GM21423 (cell line): ENCODE results near the gene ACTN4.
"Not testable (repeated sequence)": the region's sequence is repeated elsewhere in the genome, so short reads cannot be mapped to it uniquely, and the experiment has no call there.

Experiments
- ATAC-seq: cut with Tn5 transposase; IDR thresholded peaks from one replicate; pipeline ENCODE4 v1.9.1; 2021; ENCODE audit warnings: mild to moderate bottlenecking, moderate library complexity; ENCODE audit not compliant: unreplicated experiment

ACTN4 gene

DNA sequence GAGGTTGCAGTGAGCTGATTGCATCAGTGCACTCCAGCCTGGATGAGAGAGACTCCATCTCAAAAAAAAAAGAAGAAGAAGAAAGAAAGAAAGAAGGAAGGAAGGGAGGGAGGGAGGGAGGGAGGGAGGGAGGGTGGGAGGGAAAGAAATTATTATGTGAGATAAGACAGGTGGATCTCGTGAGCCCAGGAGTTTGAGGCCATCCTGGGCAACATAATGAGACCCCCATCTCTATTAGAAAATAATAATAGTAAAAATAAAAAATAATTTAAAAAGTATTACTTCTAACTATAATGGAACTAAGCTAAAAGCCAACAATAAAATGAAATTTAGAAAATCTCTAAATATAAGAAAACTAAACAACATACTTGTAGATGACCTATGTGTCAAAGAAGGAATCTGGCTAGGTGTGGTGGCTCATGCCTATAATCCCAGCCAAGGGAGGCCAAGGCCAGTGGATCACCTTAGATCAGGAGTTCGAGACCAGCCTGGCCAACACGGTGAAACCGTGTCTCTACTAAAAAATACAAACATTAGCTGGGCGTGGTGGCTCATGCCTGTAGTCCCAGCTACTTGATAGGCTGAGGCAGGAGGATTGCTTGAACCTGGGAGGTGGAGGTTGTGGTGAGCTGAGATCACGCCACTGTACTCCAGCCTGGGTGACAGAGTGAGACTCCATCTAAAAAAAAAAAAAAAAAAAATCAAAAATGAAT, 113.5 kb downstream of the ACTN4 start:
- ATAC-seq = not testable (repeated sequence)

DNA sequence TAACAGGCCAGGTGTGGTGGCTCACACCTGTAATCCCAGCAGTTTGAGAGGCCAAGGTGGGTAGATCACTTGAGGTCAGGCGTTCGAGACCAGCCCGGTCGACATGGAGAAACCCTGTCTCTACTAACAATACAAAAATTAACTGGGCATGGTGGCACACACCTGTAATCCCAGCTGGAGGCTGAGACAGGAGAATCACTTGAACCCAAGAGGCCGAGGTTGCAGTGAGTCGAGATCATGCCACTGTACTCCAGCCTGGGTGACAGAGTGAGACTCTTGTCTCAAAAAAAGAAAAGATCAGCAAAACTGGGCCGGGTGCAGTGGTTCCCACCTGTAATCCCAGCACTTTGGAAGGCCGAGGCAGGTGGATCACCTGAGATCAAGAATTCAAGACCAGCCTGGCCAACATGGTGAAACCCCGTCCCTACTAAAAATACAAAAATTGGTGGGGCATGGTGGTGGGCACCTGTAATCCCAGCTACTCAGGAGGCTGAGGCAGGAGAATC, 114.5 kb downstream of the ACTN4 start:
- not testable (repeated sequence) for ATAC-seq

GRCh38 chr19:38763795-38764220, 116.4 kb downstream of the ACTN4 start:
- no peak for ATAC-seq

GRCh38 chr19:38765214-38765613, 117.8 kb downstream of the ACTN4 start:
- no peak for ATAC-seq

DNA sequence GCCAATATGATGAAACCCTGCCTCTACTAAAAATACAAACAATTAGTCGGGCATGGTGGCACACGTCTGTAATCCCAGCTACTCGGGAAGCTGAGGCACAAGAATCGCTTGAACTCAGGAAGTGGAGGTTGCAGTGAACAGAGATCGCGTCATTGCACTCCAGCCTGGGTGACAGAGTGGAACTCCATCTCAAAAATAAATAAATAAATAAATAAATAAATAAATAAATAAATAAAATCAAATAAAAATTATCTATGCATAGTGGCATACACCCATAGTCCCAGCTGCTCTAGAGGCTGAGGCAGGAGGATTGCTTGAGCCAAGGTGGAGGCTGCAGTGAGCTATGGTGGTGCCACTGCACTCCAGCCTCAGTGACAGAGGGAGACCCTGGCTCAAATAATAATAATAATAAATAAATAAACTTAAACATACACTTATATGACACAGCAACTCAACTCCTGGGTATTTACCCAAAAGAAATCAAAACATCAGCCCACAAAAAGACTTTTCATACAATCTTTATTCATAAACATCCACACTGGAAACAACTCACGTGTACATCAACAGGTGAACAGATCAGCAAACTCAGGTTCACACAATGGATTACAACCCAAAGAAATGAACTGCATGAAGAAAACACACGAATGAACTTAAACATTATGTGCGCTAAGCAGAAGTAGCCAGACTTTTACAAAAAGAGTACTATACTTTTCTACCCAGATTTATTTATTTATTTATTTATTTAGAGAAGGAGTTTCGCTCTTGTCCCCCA, 119.0 kb downstream of the ACTN4 start:
- no peak for ATAC-seq

- peak; percentile 68 for ATAC-seq
Measured at GRCh38 chr19:38769635-38770211, 122.3 kb downstream of the ACTN4 start.

GRCh38 chr19:38770228-38770948, 122.9 kb downstream of the ACTN4 start:
- ATAC-seq = not testable (repeated sequence)

GRCh38 chr19:38770949-38771275, 123.5 kb downstream of the ACTN4 start:
- peak; percentile 64 for ATAC-seq

- ATAC-seq = not testable (repeated sequence)
Measured at GRCh38 chr19:38771569-38771968, 124.1 kb downstream of the ACTN4 start.

GRCh38 chr19:38773469-38774177, 126.2 kb downstream of the ACTN4 start, which contains the start of gene LGALS7:
LGALS7 (minus strand) TSS chr19:38773517; CDS start chr19:38773492, 25 bp downstream.
- ATAC-seq = no peak

GRCh38 chr19:38774181-38774950, 126.9 kb downstream of the ACTN4 start:
- no peak for ATAC-seq

GRCh38 chr19:38778733-38779132, 131.3 kb downstream of the ACTN4 start:
- no peak for ATAC-seq

- no peak for ATAC-seq
Measured at GRCh38 chr19:38780443-38780842, 133.0 kb downstream of the ACTN4 start.

DNA sequence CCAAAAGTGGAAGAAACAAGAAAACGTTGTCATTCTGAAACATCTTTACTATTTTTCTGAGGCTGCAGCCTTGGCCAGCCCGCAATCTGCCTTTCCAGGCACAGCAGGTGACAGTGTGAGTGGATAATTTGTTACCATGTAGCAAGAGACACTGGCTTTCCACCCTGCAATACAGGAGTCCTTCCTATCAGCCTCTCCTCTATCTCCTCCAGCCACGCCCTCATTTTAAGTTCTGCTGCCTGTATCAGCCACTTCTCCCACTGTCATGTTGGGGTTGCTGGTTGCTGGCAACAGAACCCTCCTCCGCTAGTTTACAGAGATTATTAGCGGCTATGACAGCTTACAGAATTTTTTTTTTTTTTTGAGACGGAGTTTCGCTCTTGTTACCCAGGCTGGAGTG, 133.6 kb downstream of the ACTN4 start:
- no peak for ATAC-seq
